ENCODE results near the gene ABT1. TPM values are rescaled to one million over a fixed set of nuclear protein-coding genes. Genes with fewer than 3 reads are reported as not detected.

The ABT1 gene
- polyA plus RNA-seq, 1 experiment: 18.4 TPM

DNA sequence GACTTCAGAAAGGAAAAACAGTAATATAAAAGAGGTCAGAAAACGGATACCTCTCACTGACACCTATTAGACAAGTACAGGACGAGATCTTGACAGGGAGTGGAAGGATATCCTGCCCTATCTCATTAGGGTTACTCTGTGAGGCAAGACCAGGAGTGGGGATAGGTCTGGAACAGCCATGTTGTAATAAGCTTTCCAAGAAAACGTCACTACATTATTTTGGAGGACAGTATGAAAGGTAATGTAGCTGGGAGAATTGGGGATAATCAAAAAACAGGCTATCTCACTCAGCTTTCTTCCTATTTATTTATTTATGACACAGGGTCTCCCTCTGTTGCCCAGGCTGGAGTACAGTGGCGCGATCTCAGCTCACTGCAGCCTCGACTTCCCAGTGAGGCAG is 33.3 kb upstream of the ABT1 start:
- ChIA-PET POLR2A (no interaction called here), CTCF (interaction anchor here (0.8 to 1.3 kb wide), 2 partner anchors 9 to 32 kb away, joined by 3 read pairs; no protein-coding TSS in a partner anchor)
- TF ChIP-seq, protein P1, sequence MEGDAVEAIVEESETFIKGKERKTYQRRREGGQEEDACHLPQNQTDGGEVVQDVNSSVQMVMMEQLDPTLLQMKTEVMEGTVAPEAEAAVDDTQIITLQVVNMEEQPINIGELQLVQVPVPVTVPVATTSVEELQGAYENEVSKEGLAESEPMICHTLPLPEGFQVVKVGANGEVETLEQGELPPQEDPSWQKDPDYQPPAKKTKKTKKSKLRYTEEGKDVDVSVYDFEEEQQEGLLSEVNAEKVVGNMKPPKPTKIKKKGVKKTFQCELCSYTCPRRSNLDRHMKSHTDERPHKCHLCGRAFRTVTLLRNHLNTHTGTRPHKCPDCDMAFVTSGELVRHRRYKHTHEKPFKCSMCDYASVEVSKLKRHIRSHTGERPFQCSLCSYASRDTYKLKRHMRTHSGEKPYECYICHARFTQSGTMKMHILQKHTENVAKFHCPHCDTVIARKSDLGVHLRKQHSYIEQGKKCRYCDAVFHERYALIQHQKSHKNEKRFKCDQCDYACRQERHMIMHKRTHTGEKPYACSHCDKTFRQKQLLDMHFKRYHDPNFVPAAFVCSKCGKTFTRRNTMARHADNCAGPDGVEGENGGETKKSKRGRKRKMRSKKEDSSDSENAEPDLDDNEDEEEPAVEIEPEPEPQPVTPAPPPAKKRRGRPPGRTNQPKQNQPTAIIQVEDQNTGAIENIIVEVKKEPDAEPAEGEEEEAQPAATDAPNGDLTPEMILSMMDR (IDR thresholded peaks at IDR 0.05; ENCODE audit: insufficient read depth, low read depth, low read length): no peak
- H3K36me3 ChIP-seq (ENCODE audit: control insufficient read depth, insufficient read depth, low read length): no peaks in the 10 kb centered on the region
- DNase-seq (ENCODE audit: low read depth): no peak
- no peak overlapping the region for H3K4me3 ChIP-seq (ENCODE audit: low read depth, low read length)
- H3K27me3 ChIP-seq (ENCODE audit: control insufficient read depth, insufficient read depth, low read length): no peaks in the 10 kb centered on the region

DNA sequence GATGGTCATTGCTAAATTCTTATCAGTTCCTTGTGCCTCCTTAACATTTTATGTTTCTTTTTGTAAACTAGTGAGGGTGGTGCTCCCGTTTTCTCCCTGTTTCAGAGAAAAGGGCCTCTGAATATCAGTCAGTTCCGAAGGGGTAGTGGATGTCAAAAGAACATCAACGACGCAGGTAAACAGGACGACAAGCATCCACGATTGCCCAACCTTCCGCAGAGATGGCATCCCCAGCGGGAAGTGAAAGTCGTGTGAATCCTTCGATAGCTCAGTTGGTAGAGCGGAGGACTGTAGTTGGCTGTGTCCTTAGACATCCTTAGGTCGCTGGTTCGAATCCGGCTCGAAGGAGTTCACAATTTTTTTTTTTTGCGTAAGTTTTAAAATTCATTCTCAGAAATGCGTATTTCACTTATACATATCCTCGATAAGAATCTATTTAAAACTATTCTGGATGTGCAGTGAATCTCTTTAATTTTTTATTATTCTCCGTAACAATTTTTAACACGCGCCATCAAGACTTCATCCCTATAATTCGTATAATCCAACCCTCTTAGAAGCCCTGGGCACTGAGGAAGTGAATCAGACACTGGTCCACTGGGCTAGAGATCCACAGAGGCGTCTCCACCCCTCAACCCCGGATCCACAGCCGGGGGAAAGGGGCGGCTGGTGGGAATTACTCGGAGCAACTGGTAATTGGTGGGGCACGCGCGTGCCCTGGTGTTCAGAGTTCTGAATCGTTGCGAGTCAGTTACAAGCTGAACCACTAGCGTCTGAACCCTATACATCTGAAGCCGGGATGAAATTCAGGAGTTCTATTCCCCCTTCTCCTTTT is 27.9 kb upstream of the ABT1 start:
- no peaks in the 10 kb centered on the region for H3K36me3 ChIP-seq (ENCODE audit: control insufficient read depth, insufficient read depth, low read length)
- peak overlapping the region; percentile 42 for H3K4me3 ChIP-seq (ENCODE audit: low read depth, low read length)
- ChIA-PET POLR2A (interaction anchor here (0.6 kb wide), 1 partner anchor 241 kb away, joined by 3 read pairs; no protein-coding TSS in a partner anchor), CTCF (interaction anchor here (0.6 to 5.1 kb wide), 16 partner anchors 10 to 317 kb away, joined by 3 to 38 read pairs (median 4); no protein-coding TSS in a partner anchor)
- TF ChIP-seq, protein P1 (IDR thresholded peaks at IDR 0.05; ENCODE audit: insufficient read depth, low read depth, low read length): peak; percentile 29
- H3K27me3 ChIP-seq (ENCODE audit: control insufficient read depth, insufficient read depth, low read length): no peaks in the 10 kb centered on the region
- peak; percentile 70 for DNase-seq (ENCODE audit: low read depth)

DNA sequence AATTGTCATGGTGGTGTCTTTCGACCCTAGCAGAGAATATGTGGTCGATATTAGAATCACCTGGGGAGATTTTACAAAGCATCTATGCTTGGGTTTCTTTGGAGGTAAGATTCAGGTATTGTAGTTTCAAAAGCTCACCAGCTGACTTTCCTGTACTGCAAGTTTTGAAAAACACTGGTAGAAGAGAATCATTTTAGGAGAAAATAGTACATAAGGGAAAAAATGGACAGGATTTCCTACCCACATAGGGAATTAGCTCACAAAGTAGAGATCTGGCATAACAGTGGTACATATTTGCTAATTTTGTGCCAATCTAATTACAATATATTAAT is 27.4 kb upstream of the ABT1 start:
- no peak for DNase-seq (ENCODE audit: low read depth)
- H3K27me3 ChIP-seq (ENCODE audit: control insufficient read depth, insufficient read depth, low read length): no peaks in the 10 kb centered on the region
- TF ChIP-seq, protein P1 (IDR thresholded peaks at IDR 0.05; ENCODE audit: insufficient read depth, low read depth, low read length): no peak
- CTCF ChIA-PET: interaction anchor here (0.6 to 5.1 kb wide), 12 partner anchors 10 to 248 kb away, joined by 3 to 38 read pairs (median 4); no protein-coding TSS in a partner anchor
- POLR2A ChIA-PET: interaction anchor here (0.6 kb wide), 1 partner anchor 242 kb away, joined by 3 read pairs; no protein-coding TSS in a partner anchor
- no peaks in the 10 kb centered on the region for H3K36me3 ChIP-seq (ENCODE audit: control insufficient read depth, insufficient read depth, low read length)
- H3K4me3 ChIP-seq (ENCODE audit: low read depth, low read length): peak overlapping the region; percentile 42

DNA sequence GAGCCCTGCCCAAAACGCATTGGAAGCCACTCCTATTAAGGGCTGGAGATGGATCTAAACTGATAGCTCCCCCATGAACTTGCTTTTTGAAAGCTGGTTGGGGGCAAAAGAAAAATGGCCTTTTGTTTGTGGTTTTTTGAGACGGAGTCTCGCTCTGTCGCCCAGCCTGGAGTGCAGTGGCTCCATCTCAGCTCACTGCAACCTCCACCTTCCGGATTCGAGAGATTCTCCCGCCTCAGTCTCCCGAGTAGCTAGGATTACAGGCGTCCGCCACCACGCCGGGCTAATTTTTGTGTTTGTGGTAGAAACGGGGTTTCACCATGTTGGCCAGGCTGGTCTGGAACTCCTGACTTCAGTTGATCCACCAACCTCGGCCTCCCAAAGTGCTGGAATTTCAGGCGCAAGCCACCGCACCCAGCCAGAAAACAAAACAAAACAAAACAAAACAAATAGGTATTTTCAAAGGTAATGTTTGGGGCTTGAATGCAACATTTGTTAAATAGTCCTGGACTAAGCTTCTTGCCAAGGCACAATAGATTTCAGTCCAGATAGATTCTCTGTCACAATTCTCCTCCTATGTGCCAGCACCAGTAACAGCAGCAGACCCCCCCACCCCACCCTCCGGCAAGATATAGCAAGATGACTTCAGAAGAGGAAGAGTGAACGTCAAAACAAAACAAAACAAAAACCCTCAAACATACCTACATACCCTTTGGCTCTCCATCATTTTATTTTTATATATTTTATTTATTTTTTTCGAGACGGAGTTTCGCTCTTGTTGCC is 26.5 kb upstream of the ABT1 start:
- no peak for DNase-seq (ENCODE audit: low read depth)
- ChIA-PET CTCF (interaction anchor here (0.9 to 5.1 kb wide), 6 partner anchors 9 to 234 kb away, joined by 4 to 38 read pairs (median 6); no protein-coding TSS in a partner anchor), POLR2A (no interaction called here)
- Histone ChIP-seq H3K4me3 (ENCODE audit: low read depth, low read length) (no peak overlapping the region), H3K27me3 (ENCODE audit: control insufficient read depth, insufficient read depth, low read length) (no peaks in the 10 kb centered on the region), H3K36me3 (ENCODE audit: control insufficient read depth, insufficient read depth, low read length) (no peaks in the 10 kb centered on the region)
- TF ChIP-seq, protein P1 (IDR thresholded peaks at IDR 0.05; ENCODE audit: insufficient read depth, low read depth, low read length): no peak

Data from BJ (cell line).